Right lobe of liver (tissue), 4 donors: Measurements from ENCODE around the gene SFRP4.

Experiments
- POLR2A ChIP-seq: fragments of 450-650 bp; IDR thresholded peaks from one replicate; pipeline ENCODE4 v1.6.1; 2017; ENCODE audit warnings: antibody characterized with exemption, mild to moderate bottlenecking
- TF ChIP-seq, protein P1 (sequence below), 4 donors: fragments of 200-600 bp in 3 of 4; fragments of 450-650 bp in 1 of 4; IDR thresholded peaks; one replicate each; pipeline versions ENCODE4 v1.5.1 to v1.8.0; 2016 to 2022; ENCODE audit warnings: antibody characterized with exemption in 4 of 4, mild to moderate bottlenecking in 2 of 4
- donor health status: DM: no; HTN: no; CAD: no.
- donor health status: DM: no; HTN: no; CAD: no.
- donor health status: DM: no; HTN: yes; CAD: no.

DNA sequence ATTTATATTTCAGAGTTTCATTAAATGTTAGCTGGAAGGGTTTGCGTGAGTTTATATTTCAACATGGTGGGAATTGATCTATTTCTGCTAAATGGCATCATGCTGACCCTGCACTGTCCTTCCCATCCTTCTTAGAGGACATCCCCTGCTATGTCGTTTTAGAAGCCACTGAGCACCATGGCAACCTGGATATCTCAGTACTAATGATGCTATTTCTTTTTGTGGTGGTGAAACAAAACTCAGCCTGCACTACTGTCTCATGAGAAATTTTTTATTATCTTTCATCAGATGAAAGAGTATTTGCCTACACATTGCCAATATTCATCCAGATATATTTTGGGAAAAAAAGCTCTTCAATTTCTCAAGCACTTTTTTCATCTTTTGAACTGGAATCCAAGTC, 15.9 kb upstream of the SFRP4 start:
- no peak for TF ChIP-seq POLR2A
- TF ChIP-seq, protein P1, sequence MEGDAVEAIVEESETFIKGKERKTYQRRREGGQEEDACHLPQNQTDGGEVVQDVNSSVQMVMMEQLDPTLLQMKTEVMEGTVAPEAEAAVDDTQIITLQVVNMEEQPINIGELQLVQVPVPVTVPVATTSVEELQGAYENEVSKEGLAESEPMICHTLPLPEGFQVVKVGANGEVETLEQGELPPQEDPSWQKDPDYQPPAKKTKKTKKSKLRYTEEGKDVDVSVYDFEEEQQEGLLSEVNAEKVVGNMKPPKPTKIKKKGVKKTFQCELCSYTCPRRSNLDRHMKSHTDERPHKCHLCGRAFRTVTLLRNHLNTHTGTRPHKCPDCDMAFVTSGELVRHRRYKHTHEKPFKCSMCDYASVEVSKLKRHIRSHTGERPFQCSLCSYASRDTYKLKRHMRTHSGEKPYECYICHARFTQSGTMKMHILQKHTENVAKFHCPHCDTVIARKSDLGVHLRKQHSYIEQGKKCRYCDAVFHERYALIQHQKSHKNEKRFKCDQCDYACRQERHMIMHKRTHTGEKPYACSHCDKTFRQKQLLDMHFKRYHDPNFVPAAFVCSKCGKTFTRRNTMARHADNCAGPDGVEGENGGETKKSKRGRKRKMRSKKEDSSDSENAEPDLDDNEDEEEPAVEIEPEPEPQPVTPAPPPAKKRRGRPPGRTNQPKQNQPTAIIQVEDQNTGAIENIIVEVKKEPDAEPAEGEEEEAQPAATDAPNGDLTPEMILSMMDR (IDR thresholded peaks at IDR 0.05), result no peak
